Fibroblast of lung (primary cell): ENCODE measurements around the gene PDGFA.

Experiments used
- CTCF ChIP-seq, 2 donors: IDR thresholded peaks in 1 of 2; conservative IDR thresholded peaks in 1 of 2; 1 replicate in 1 of 2; 2 replicates in 1 of 2; pipeline ENCODE4 v1.5.1; 2011 to 2012; ENCODE audit warnings: low read length in 2 of 2, control low read depth in 1 of 2, inconsistent platforms in 1 of 2, low read depth in 1 of 2, mild to moderate bottlenecking in 1 of 2
- EZH2 ChIP-seq: IDR thresholded peaks from 2 replicates; pipeline ENCODE4 v1.5.1; 2012; ENCODE audit warnings: low read length, control low read depth, mild to moderate bottlenecking; ENCODE audit errors: missing control alignments

DNA sequence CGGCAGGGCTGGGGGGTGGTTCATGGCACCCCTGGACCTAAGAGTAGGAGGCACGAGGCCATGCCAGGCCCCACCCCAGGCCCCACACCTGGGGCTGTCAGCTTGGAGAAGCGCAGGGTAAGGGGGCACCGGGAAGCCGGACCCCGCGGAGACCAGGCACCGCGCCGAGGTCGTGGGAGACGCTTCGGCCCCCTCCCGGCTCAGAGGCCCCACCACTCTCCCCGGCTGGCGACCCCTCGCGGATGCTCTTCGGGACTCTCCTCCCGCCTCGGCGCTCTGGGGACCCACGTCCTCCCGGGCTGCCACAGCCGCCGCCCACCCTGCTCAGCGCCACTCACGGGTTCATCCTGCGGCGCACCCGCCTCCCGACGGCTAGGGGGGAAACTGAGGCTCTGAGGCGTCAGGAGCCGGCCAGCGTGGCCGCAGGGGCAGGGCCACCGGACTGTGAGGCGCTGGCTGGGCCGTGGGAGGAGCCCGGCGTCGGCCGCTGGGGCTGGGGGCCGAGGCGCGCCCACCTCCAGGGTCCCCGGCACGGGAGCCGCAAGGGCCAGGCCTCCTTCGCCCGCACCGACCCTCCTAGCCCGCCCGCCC is 25.9 kb downstream of the PDGFA start:
- TF ChIP-seq CTCF (conservative IDR thresholded peaks at IDR 0.05 in 1 of 2, IDR thresholded peaks at IDR 0.05 in 1 of 2; ENCODE audit: low read depth in 1 of 2, low read length in 2 of 2): no peak
- no peak for TF ChIP-seq EZH2
